NCI-H1436 treated with DMSO at 0.1 percent for 48 hours (cell line): ENCODE measurements around the gene FAM107B.
"Not testable (repeated sequence)": the region's sequence is repeated elsewhere in the genome, so short reads cannot be mapped to it uniquely, and the experiment has no call there.

ENCODE experiments used
- DNase-seq: peaks from one replicate; lab custom pipeline; 2025; lab: John Stamatoyannopoulos, UW

The FAM107B gene

DNA sequence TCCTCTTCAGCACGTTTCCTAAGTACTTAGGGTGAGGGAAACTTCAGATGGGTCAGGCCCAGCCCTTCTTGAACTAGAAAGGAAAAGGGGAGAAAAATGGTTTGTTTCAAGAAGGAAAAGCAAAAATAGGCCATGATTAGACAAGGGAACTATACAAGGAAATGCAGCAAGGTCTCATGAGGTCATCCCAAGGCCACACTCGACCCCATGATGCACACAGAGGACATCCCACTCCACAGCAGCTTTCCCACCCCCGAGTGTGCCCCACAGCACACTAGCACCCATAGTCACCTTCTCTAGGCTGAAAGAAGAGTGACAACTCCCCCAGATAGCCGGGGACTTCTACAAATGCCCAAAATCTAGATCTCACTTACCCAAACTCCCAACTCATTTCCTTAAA lies 173.4 kb downstream of the FAM107B start:
- no peak for DNase-seq

DNA sequence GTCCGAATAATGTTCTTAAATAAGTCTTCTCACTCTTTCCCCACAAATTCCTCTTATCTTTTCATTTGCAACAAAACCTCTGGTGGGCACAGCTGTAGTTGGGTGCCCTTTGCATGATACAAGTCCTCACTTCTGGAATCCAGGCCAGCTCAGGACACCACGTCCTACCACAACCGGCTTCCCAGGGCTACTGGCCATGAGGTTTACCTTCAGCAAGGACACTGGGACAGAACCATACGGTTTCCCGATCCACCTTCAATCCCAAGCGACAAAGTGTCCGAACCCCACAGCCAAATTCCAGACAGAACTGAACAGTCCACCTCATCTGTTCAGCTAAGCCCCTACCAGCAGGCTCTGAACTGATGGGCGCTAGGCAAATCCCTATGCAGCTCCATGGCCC lies 174.6 kb downstream of the FAM107B start:
- DNase-seq = no peak

- no peak for DNase-seq
Measured at GRCh38 chr10:14598809-14599764, 175.6 kb downstream of the FAM107B start.

GRCh38 chr10:14595526-14596182 lies 179.0 kb downstream of the FAM107B start:
- no peak for DNase-seq

- DNase-seq = no peak
Measured at GRCh38 chr10:14594878-14595525, 179.7 kb downstream of the FAM107B start.

DNA sequence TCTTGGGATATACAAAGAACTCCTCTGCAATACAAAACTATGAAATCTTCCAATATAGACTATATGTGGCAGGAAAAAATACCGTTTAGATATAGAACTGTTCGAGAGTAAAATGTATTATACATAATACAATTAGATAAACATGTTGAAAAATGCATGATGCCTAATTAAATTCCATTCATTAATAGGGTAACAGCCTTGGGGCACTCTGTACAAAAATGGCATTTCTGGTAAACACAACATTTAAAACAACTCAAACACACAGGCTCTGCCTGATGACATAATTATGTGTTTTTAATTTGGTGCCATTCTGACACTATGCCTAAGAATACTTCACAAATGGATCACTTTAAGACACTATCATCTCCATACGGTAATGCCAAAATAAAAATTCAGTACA lies 180.9 kb downstream of the FAM107B start:
- DNase-seq = no peak

DNA sequence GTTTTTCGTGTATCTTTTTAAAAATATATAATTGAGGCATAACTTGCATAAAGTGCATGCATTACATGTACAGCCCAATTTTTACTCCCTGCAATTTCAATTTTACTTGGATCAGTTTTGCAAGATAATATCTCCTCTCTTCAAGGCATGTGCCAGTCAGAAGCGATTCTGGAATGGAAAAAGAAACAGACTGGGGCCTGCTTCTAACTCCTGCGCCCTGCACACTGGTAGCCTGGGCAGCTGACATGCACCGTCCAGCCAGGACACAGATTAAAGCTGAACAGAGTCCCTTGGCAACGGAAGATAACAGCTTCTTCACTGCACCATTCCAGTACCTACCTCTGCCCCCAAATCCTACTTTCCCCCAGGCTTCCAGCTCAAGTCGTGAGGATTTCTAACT lies 182.1 kb downstream of the FAM107B start:
- no peak for DNase-seq

DNA sequence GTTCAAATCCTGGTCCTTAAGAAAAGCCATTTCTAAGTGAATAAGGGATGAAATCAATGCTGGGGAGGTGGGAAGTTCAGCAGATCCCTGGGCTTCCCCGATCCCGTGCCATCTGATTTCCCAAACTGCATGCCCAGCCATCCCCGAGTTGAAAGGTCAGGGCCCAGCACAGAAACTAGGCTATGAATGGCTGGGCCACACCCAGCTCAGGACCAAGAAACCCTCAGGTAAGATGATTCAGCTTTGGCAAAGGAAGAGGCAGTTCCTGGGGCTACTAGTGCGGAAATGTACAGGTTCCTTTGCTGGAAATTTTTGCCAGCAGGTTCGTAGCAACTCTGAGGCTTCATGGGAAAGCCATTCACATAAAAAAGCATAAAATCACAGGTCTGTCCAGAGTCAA lies 182.7 kb downstream of the FAM107B start:
- no peak for DNase-seq

DNA sequence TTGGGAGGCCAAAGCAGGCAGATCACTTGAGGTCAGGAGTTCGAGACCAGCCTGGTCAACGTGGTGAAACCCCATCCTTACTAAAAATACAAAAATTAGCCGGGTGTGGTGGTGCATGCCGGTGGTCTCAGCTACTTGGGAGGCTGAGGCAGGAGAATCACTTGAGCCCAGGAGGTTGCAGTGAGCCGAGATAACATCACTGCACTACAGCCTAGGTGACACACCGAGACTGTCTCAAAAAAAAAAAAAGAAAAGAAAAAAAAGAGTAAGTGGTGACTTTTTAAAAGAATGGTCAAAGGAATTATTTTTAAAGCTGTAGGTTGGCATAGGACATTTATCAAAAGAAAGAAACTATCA lies 185.8 kb downstream of the FAM107B start:
- not testable (repeated sequence) for DNase-seq

- no peak for DNase-seq
Measured at GRCh38 chr10:14588084-14588937, 186.4 kb downstream of the FAM107B start.

DNA sequence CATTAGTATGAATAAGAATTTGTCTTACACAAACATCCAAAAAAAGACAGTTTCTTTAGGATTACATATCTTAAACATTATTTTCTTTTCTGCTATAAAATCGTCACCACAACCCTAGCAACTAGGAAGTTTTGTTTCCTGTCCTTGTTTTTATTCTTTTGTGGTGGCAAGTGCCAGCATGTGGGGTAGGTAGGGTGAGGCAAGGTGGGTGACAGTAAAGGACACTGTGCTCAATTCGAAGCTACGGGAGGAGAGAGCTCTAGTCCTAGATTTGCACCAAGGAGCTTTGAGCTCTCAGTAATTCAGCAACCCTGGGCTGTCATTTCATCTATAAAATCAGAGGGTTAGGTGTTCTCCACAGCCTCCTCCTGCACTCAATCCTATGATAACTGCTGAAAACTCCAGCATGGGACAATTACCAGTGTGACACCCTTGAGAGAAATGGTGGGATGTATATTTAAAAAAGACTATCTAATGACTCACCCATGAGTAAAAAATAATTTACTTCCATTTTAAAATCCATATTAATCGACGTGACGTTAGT lies 187.1 kb downstream of the FAM107B start:
- no peak for DNase-seq

DNA sequence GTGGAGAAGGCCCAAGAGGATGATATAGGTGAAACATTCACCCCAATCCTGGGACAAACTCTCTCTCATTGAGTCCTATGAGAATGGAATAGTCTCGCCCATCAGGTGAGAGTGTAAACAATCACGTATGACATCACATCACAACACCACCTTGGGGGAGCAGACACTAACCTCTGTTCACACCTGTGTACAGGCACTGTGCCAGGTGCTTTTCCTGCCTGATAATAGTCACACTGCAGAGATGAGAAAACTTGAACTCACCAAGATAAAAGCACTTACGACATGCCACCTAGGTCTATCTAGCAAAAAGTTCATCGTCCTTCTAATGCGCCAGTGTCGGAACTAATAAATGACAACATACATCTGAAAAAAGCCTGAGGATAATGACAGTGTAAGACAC lies 187.8 kb downstream of the FAM107B start:
- no peak for DNase-seq

DNA sequence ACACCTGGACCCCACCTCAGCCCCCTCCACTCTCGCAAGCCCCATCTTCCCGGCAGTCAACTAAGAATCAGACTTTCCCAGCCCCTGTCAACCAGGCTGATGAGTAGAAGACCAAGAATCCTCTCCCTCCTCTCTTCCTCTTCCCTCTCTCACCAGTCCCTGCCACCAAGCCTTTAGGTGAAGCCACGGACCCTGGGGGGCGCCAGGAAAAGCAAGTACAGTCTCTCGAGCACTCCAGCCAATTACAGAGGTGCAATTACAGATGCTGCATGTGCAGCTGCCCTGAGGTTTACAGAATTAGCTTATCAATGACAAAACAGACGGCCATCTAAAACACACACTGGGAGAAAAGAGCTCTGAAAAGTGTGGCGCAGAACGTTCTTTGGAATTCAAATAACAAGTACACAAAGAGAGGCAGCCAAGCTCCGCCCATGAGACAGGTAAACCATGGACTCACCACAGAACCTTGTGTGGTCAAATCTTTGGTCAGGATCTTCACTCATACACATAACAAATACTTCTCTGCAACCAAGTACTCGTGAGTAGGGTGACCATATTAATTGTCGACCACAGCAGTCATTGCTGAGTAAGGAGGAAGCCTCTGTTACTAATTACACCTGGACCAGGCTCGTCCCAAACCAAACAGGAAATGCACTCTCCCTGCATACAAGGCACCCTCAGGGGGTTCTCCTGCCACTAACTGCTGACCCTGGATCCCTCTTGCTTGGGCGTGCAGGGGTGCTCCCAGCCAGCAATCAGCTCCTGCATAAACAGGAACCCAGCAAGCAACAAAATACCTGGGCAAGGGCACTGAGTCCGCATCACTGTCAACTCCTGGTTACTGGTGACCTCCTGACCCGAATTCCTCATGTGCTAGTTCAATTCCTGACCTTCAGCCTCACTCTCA lies 189.2 kb downstream of the FAM107B start:
- no peak for DNase-seq

DNA sequence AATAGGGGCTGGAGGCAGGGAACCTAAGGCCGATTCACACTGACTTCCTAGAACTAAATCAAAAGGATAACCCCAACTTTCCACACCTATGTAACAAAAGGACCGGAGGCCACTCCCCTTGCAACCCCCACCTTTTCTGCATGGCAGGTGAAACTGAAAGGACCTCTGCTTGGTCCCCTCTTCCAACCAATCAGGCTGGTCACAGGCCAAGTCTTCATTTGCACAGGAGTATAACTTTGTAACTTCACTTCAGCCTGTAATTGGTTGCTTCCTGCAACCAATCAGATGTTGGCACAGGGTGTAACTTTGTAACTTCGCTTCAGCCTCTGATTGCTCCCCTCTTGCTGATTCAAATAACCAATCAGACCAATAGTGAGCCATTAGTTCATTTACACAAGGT lies 190.0 kb downstream of the FAM107B start:
- DNase-seq = no peak

- no peak for DNase-seq
Measured at GRCh38 chr10:14583967-14584366, 190.7 kb downstream of the FAM107B start.

DNA sequence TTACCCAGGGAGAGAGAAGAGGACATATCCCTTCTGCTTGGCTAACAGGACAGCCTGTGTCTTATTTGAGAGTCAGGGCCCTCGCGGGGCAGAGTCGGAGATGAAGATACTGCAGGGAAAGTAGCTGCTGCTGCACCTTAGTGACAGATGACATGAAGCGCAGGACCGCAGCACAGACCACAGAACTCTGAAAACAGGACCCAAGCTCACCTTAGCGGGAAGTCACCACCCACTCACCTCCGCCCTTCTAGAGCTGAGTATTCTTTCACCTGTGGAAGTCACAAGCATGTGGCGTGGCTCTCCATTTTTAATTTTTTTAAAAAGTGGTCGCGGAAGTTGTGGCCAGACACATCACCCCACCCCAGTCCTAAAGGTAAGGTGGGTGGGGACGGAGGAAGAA lies 191.4 kb downstream of the FAM107B start:
- no peak for DNase-seq

DNA sequence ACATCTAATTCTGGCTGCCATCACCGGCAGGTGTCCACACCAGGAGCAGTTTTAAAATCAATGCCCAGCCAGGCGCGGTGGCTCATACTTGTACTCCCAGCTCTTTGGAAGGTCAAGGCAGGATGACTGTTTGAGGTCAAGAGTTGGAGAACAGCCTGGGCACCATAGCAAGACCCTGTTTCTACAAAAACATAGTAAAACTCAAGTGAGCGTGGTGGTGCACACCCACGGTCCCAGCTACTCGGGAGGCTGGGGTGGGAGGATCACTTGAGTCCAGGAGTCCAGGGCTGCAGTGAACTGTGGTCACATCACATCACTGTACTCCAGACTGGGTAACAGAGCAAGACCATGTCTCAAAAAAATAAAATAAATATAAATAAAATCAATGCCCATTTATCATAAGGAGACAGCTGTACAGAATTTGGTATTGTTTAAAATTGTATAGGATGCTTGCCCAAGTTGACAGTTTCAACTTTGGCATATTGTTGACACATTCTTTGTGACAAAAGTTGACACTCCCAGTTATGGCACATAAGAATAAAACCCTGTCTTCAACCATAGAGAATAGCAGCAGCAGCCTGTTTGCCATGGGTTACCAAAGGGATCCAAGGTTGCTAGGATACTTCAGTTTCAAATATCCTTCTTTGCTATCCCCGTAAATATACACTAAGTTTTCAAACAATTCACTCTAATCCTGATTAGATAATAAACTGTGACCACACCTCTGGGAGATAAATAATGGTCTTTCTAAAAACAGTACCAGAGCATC lies 193.0 kb downstream of the FAM107B start:
- no peak for DNase-seq

DNA sequence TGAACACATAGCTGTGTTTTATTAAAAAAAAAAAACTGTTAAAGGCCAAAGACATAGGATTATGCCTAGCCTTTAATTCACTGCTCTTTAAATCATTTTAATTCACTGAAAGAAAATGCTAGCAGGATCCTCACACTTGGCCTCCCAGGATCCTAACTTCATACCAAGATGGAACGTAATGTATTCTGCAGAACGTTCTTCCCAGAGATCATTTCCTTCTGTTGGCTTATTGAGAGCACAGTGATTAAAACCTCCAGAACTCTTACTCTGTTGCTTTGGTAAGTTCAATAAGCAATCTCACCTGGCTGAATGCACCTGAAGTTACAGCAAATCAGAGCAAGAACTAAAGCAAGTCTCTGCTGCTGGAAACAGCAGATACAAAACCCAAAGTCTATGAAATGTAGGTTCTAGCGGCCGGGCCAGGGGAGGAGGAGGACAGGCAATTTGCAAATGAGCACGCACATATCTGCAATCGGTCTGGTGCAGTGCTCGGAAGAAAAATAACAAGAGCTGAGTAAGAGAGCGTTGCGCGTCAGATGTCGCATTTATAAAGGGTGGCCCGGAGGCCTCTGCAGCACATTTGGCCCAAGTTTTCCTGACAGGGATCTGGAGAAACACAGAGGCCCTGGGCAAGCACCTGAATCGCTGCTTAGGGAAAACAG lies 193.9 kb downstream of the FAM107B start:
- no peak for DNase-seq

GRCh38 chr10:14579405-14579804 lies 195.3 kb downstream of the FAM107B start:
- no peak for DNase-seq
